Measurements from ENCODE around the gene CCDC51. TPM values are rescaled to one million over a fixed set of nuclear protein-coding genes. Genes with fewer than 3 reads are reported as not detected.

CCDC51 gene, protein sequence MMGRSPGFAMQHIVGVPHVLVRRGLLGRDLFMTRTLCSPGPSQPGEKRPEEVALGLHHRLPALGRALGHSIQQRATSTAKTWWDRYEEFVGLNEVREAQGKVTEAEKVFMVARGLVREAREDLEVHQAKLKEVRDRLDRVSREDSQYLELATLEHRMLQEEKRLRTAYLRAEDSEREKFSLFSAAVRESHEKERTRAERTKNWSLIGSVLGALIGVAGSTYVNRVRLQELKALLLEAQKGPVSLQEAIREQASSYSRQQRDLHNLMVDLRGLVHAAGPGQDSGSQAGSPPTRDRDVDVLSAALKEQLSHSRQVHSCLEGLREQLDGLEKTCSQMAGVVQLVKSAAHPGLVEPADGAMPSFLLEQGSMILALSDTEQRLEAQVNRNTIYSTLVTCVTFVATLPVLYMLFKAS
- total RNA-seq (2014; rRNA removed; shearing (Covaris generic)), result 24.1 and 28.9 TPM in 2 replicates
- 20.8 and 22.2 TPM in 2 replicates for polyA plus RNA-seq (2016; fragmentation: Nextera tagmentation; extraction: Ambion mirVana)
- long read RNA-seq, transcript CCDC51-206 (4 exons, 1,461 nt), result minor isoform, 19 of 65 reads
- long read RNA-seq, transcript CCDC51-201 (4 exons, 1,560 nt), result major isoform, 22 of 65 reads
- long read RNA-seq, partial matches to known transcripts, result 6 of 65 reads
- long read RNA-seq, other reads (novel, unspliced or antisense), result 14 of 65 reads

DNA sequence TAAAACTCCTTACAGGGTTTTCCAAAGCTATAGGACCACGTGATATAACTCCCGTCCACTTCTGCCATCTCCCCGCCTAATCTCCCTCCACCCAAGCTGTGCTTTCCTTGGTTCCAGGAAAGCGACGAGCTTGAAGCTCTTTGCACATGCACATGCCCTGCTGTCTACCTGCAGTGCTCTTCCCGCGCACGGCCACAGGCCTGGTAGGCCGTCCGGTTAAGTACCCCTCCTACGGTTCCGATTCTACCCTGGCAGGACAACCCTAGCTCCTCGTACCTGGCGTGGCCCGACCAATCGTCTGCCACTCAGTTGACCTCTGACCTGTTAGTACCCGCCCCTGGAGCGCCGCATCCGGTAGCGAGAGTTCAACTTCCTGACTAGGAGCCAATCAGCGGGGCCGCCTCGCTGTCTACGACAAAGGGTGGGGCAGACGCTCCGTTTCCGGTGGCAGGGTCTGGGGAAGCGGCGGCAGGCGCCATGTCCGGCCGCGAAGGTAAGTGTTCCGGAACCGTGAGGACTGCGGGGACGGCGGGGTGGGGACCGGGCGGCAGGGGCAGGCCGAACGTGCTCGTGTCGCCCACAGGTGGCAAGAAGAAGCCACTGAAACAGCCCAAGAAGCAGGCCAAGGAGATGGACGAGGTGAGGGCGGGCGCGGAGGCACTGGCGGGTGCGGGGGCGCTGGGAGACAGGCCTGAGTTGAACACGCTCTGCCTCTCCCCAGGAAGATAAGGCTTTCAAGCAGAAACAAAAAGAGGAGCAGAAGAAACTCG lies at the start of gene CCDC51, which contains the start of gene TMA7:
TSS of gene CCDC51 (minus strand) at position 300 of the 770 bp plus-strand sequence. CDS start 4,991 bp downstream, outside the sequence.
TSS of gene TMA7 (plus strand) at position 438 of the 770 bp plus-strand sequence. CDS start at position 478, 40 bp downstream.
- DNase-seq (ENCODE audit: low spot score) (peak; percentile 99), ATAC-seq (peak; percentile 93)
- no peaks in the 10 kb centered on the region for H3K9me3 Mint-ChIP-seq
- peak within 1 kb of the TSS; percentile 92 for H3K4me2 ChIP-seq
- H3K79me2 ChIP-seq (replicated peaks; ENCODE audit: insufficient read depth), result peaks cover 54% of the 10 kb centered on the region
- peak within 1 kb of the TSS; percentile 93 for H3K4me3 Mint-ChIP-seq
- TF ChIP-seq, protein P1, sequence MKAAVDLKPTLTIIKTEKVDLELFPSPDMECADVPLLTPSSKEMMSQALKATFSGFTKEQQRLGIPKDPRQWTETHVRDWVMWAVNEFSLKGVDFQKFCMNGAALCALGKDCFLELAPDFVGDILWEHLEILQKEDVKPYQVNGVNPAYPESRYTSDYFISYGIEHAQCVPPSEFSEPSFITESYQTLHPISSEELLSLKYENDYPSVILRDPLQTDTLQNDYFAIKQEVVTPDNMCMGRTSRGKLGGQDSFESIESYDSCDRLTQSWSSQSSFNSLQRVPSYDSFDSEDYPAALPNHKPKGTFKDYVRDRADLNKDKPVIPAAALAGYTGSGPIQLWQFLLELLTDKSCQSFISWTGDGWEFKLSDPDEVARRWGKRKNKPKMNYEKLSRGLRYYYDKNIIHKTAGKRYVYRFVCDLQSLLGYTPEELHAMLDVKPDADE (IDR thresholded peaks at IDR 0.05), result peak; percentile 84
- peak; percentile 83 for TF ChIP-seq POLR2AphosphoS5 (IDR thresholded peaks at IDR 0.05; ENCODE audit: low read depth)
- no peak for TF ChIP-seq NANOG (IDR thresholded peaks at IDR 0.05; ENCODE audit: borderline replicate concordance)
- TF ChIP-seq, protein P2, sequence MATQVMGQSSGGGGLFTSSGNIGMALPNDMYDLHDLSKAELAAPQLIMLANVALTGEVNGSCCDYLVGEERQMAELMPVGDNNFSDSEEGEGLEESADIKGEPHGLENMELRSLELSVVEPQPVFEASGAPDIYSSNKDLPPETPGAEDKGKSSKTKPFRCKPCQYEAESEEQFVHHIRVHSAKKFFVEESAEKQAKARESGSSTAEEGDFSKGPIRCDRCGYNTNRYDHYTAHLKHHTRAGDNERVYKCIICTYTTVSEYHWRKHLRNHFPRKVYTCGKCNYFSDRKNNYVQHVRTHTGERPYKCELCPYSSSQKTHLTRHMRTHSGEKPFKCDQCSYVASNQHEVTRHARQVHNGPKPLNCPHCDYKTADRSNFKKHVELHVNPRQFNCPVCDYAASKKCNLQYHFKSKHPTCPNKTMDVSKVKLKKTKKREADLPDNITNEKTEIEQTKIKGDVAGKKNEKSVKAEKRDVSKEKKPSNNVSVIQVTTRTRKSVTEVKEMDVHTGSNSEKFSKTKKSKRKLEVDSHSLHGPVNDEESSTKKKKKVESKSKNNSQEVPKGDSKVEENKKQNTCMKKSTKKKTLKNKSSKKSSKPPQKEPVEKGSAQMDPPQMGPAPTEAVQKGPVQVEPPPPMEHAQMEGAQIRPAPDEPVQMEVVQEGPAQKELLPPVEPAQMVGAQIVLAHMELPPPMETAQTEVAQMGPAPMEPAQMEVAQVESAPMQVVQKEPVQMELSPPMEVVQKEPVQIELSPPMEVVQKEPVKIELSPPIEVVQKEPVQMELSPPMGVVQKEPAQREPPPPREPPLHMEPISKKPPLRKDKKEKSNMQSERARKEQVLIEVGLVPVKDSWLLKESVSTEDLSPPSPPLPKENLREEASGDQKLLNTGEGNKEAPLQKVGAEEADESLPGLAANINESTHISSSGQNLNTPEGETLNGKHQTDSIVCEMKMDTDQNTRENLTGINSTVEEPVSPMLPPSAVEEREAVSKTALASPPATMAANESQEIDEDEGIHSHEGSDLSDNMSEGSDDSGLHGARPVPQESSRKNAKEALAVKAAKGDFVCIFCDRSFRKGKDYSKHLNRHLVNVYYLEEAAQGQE (IDR thresholded peaks at IDR 0.05; ENCODE audit: unreplicated experiment), result no peak
- TF ChIP-seq CREB1 (CRISPR knock-in tag; IDR thresholded peaks at IDR 0.05; ENCODE audit: low read depth), result peak; percentile 82
- H3F3A ChIP-seq (replicated peaks; ENCODE audit: low read depth), result peaks cover 45% of the 10 kb centered on the region
- H4K20me1 ChIP-seq (replicated peaks; ENCODE audit: insufficient read depth), result peaks cover 23% of the 10 kb centered on the region
- no peaks in the 10 kb centered on the region for H3K9me2 ChIP-seq (ENCODE audit: insufficient read depth)
- peak within 1 kb of the TSS; percentile 97 for H3K27ac Mint-ChIP-seq
- peak within 1 kb of the TSS; percentile 85 for H3K4me3 ChIP-seq
- H3K36me3 Mint-ChIP-seq (ENCODE audit: low read depth), result peaks cover 43% of the 10 kb centered on the region
- peaks cover 6% of the 10 kb centered on the region for H3K27me3 Mint-ChIP-seq (ENCODE audit: insufficient read depth, low read depth, poor library complexity)
- peaks cover 11% of the 10 kb centered on the region for H3K4me1 Mint-ChIP-seq
- peak within 1 kb of the TSS; percentile 5; the same call in 1 of the 2 replicates for H2AFZ ChIP-seq
- peak within 1 kb of the TSS; percentile 76 for H3K27ac ChIP-seq (ENCODE audit: low read depth)
- no peaks in the 10 kb centered on the region for H3K27me3 ChIP-seq (ENCODE audit: insufficient read depth)
- peaks cover 20% of the 10 kb centered on the region for H3K36me3 ChIP-seq (ENCODE audit: insufficient read depth)
- peaks cover 9% of the 10 kb centered on the region; the same call in 1 of the 2 replicates for H3K4me1 ChIP-seq (ENCODE audit: insufficient read depth)

- H3K4me1 Mint-ChIP-seq, result peaks cover 12% of the 10 kb centered on the region
- H3K4me2 ChIP-seq, result no peak overlapping the region
- 0 out of 2 replicates have a peak, but pooled peaks cover 6% of the 10 kb centered on the region for H3F3A ChIP-seq (replicated peaks; ENCODE audit: low read depth)
- no peak overlapping the region for H3K4me3 Mint-ChIP-seq
- peaks cover 6% of the 10 kb centered on the region for H3K27me3 Mint-ChIP-seq (ENCODE audit: insufficient read depth, low read depth, poor library complexity)
- H3K36me3 Mint-ChIP-seq (ENCODE audit: low read depth), result peaks cover 9% of the 10 kb centered on the region; the same call in 1 of the 3 replicates
- peaks cover 3% of the 10 kb centered on the region for H3K4me1 ChIP-seq (ENCODE audit: insufficient read depth)
- no peak for DNase-seq (ENCODE audit: low spot score)
- no peaks in the 10 kb centered on the region for H3K9me3 Mint-ChIP-seq
- no peak overlapping the region for H3K27ac ChIP-seq (ENCODE audit: low read depth)
- H3K27ac Mint-ChIP-seq, result no peak overlapping the region
- H3K79me2 ChIP-seq (replicated peaks; ENCODE audit: insufficient read depth), result no peaks in the 10 kb centered on the region
- no peaks in the 10 kb centered on the region for H4K20me1 ChIP-seq (replicated peaks; ENCODE audit: insufficient read depth)
- H3K9me2 ChIP-seq (ENCODE audit: insufficient read depth), result no peaks in the 10 kb centered on the region
- no peak overlapping the region for H2AFZ ChIP-seq
- ATAC-seq, result no peak
- no peaks in the 10 kb centered on the region for H3K27me3 ChIP-seq (ENCODE audit: insufficient read depth)
- H3K4me3 ChIP-seq, result no peak overlapping the region
- H3K36me3 ChIP-seq (ENCODE audit: insufficient read depth), result no peaks in the 10 kb centered on the region
- TF ChIP-seq JUNB (IDR thresholded peaks at IDR 0.05; ENCODE audit: unreplicated experiment), result no peak
- no peak for TF ChIP-seq CREB1 (CRISPR knock-in tag; IDR thresholded peaks at IDR 0.05; ENCODE audit: low read depth)
- no peak for TF ChIP-seq STAT1 (IDR thresholded peaks at IDR 0.05; ENCODE audit: unreplicated experiment)
- TF ChIP-seq POLR2AphosphoS5 (IDR thresholded peaks at IDR 0.05; ENCODE audit: low read depth), result no peak
- TF ChIP-seq, protein P2 (IDR thresholded peaks at IDR 0.05; ENCODE audit: unreplicated experiment), result no peak
- TF ChIP-seq EZH2 (IDR thresholded peaks at IDR 0.05; ENCODE audit: low read depth, unreplicated experiment), result no peak
- TF ChIP-seq, protein P3, sequence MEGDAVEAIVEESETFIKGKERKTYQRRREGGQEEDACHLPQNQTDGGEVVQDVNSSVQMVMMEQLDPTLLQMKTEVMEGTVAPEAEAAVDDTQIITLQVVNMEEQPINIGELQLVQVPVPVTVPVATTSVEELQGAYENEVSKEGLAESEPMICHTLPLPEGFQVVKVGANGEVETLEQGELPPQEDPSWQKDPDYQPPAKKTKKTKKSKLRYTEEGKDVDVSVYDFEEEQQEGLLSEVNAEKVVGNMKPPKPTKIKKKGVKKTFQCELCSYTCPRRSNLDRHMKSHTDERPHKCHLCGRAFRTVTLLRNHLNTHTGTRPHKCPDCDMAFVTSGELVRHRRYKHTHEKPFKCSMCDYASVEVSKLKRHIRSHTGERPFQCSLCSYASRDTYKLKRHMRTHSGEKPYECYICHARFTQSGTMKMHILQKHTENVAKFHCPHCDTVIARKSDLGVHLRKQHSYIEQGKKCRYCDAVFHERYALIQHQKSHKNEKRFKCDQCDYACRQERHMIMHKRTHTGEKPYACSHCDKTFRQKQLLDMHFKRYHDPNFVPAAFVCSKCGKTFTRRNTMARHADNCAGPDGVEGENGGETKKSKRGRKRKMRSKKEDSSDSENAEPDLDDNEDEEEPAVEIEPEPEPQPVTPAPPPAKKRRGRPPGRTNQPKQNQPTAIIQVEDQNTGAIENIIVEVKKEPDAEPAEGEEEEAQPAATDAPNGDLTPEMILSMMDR (conservative IDR thresholded peaks at IDR 0.05; ENCODE audit: low read depth in 2 of 2), result no peak
- TF ChIP-seq NANOG (IDR thresholded peaks at IDR 0.05; ENCODE audit: borderline replicate concordance), result no peak
These were observed 47.0 kb upstream of the CCDC51 start for GRCh38 chr3:48486952-48487351.

Measured in GM23338 (cell line).